NCI-H2196 (cell line): Measurements from ENCODE around the gene PDGFD.

Experiments
- DNase-seq: peaks from one replicate; lab custom pipeline; 2025; ENCODE audit not compliant: unreplicated experiment; lab: John Stamatoyannopoulos, UW

PDGFD gene

GRCh38 chr11:104005234-104005855 is 158.6 kb downstream of the PDGFD start:
- no peak for DNase-seq

- DNase-seq, result no peak
These were observed 160.5 kb downstream of the PDGFD start for GRCh38 chr11:104003491-104003890.

- DNase-seq, result no peak
These were observed 162.3 kb downstream of the PDGFD start for GRCh38 chr11:104001561-104002056.

- no peak for DNase-seq
These were observed 163.1 kb downstream of the PDGFD start for GRCh38 chr11:104000798-104001197.

- DNase-seq, result no peak
These were observed 165.0 kb downstream of the PDGFD start for GRCh38 chr11:103998826-103999508.

DNA sequence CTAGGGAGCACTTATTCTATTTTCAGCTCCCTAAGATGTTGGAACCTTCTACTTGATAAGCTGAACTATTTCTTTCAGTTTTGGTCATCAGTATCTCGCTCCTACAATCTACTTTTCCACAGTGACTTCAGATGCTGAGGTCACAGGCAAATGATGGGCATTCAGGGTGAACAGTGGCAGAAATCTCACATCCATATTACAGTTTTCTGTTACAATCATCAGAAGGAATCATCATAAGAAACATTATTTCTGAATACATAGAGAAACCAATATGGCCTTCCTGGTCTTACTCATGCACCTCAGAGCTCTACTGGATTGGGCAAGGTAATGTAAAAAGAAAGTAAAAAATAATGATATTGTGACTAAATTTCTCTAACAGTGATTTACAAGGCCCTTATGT is 166.9 kb downstream of the PDGFD start:
- no peak for DNase-seq

DNA sequence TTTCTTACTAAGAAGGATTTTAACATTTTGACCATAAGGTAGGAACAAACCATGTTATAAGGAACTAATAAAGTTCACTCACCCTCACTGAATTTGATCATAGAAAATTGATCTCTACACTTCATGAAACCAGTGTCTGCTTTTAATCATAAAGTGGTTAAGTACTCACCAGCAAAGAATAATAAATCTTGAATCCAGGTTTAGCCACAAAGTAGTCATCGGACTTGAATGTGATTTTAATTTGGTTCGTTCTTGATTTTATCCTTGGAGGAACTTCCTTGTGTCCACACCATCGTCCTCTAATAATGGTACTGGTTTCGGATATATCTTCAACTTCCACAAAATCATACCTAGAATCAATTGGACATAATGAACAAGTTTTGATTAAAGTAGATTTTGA is 168.1 kb downstream of the PDGFD start:
- no peak for DNase-seq

GRCh38 chr11:103994518-103994917 is 169.4 kb downstream of the PDGFD start:
- no peak for DNase-seq

- DNase-seq, result no peak
These were observed 169.9 kb downstream of the PDGFD start for GRCh38 chr11:103994094-103994493.

- DNase-seq, result no peak
These were observed 170.4 kb downstream of the PDGFD start for GRCh38 chr11:103993507-103993906.

DNA sequence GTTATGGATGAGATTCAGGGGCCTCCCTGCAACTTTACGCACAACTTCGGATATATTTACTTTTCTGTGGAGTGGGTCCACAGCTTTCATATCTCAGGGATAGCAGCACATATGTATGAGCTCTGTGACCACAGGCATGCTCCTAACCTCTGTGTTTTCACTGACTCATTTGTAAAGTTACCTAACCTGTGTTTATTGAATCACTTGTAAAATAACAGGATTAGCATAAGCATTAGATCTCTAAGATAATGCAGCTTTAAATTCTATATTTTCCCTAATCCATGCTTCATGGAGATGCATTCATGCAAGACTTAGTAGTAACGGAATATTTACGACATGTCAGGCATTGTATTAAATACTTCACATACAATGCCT is 175.4 kb downstream of the PDGFD start:
- DNase-seq, result no peak

- DNase-seq, result no peak
These were observed 176.0 kb downstream of the PDGFD start for GRCh38 chr11:103987629-103988594.

DNA sequence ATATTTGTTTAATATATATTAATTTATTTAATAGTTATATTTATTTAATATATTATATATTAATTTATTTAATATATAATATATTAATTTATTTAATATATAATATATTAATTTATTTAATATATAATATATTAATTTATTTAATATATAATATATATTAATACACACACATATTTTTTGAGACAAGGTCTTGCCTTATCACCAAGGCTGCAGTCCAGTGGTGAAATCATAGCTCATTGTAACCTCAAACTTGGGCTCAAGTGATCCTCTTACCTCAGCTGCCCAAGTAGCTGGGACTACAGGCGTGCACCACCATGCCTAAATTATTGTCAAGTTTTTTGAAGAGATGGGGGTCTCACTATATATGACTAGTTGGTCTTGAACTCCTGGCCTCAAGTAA is 178.9 kb downstream of the PDGFD start:
- DNase-seq, result no peak

GRCh38 chr11:103980108-103980507 is 183.8 kb downstream of the PDGFD start:
- DNase-seq, result no peak

DNA sequence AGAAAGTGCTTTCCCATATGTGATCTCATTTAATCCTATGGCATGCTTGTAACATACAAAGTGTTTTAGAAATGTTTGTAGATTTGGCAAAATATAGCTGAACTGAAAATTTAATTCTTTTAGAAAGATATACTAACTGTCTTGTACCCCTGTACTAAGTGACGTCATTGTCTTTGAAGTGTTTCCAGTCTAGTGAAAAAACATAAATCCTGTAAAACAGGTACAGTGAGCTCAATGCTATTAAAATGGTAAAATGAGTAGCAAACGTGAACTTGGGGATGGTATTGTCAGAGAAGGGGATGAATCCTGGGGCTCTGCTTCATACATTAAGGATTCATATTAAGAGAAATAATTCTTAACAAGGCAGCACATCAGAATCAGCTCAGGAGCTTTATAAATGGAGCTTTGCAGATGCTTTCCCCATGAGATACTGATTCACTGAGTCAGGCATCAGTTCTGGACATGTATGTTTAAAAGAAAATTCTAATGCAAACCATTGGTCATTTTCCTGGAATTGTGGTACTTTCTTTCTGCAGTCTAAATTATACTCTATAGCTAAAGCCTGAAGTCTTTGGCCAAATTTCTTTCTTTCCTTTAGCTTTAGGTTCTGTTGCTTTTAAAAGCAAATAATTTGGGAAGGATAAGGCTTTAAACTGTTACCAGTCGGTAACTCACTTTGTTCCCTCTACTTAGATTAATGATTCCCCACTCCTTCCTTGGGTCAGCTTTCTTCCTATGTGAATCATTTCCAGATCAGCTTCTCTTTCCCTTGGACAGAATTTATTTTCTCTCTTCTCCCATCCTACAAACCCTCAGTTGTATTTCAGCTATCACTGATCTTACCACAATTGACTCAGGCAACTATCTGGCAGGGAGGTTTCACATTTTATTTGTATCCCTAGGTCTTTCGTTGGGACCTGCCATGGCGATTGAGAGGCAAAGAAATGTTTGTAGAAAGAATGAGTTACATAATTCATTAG is 185.0 kb downstream of the PDGFD start:
- DNase-seq, result no peak

- DNase-seq, result no peak
These were observed 191.9 kb downstream of the PDGFD start for GRCh38 chr11:103972013-103972412.

- DNase-seq, result no peak
These were observed 193.2 kb downstream of the PDGFD start for GRCh38 chr11:103970701-103971249.

- no peak for DNase-seq
These were observed 195.3 kb downstream of the PDGFD start for GRCh38 chr11:103968685-103969084.

DNA sequence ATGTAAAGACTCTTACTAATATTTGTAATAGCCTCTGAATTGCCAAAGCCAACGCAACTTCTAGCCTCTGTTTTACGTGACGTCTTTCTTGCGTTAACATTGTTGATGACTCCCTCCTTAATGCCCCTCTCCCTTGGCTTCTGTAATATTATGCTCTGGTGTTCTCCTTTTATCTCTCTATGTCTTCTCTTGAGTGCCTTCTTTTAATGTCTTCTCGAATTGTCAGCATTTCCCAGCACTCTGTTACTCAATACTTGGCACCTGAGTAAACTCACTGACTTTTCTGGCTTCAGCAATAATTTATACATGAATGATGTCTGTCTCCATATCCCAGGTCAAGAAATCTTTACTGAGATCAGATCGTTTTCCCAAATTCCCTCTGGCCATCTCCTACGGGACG is 196.0 kb downstream of the PDGFD start:
- no peak for DNase-seq

GRCh38 chr11:103964390-103964789 is 199.6 kb downstream of the PDGFD start:
- DNase-seq, result no peak
